Right cardiac atrium (tissue), 5 donors: ENCODE data around the gene BFSP1. TPM values are rescaled to one million over a fixed set of nuclear protein-coding genes. Genes with fewer than 3 reads are reported as not detected.

ENCODE experiments used
- ATAC-seq, 2 donors: fragments of 200-7000 bp; cut with Tn5 transposase; one replicate each; pipeline versions ENCODE4 v1.8.0 to v1.9.1; 2020; ENCODE audit warnings: moderate library complexity in 2 of 2, mild to moderate bottlenecking in 1 of 2
- DNase-seq, 3 donors: peaks; one replicate each; pipeline ENCODE4 v3.0.0-alpha.2; 2020
- H3K27ac ChIP-seq: one replicate; pipeline ENCODE4 v1.5.1; 2013; ENCODE audit warnings: mild to moderate bottlenecking, low read length, control low read depth, moderate library complexity
- H3K27me3 ChIP-seq: one replicate; pipeline ENCODE4 v1.6.1; 2013; ENCODE audit not compliant: control insufficient read depth, insufficient read depth
- H3K4me1 ChIP-seq: one replicate; pipeline ENCODE4 v1.6.1; 2013; ENCODE audit warnings: low read length; ENCODE audit not compliant: control insufficient read depth, insufficient read depth
- H3K4me3 ChIP-seq: one replicate; pipeline ENCODE4 v1.5.1; 2013; ENCODE audit warnings: low read length, control low read depth
- H3K9me3 ChIP-seq: one replicate; pipeline ENCODE4 v1.6.1; 2013; ENCODE audit warnings: low read length; ENCODE audit not compliant: control insufficient read depth
- WGBS: extraction: QIAGEN DNeasy Blood & Tissue Kit; methylation state at CpG from one replicate; pipeline ENCODE4 v1.1.7; 2013; 5-methylcytosine and 5-hydroxymethylcytosine counted together
- intact Hi-C, 4 donors: fragments of 100-400 bp; cut with DNase I; formaldehyde crosslinking; loops; one replicate each; pipeline versions ENCODE4 v1.11.0 to v1.14.0; 2022 to 2023
- polyA plus RNA-seq: library from polyadenylated mRNA; stranded (reverse); fragments of 200-250 nt; gene quantifications from one replicate; pipeline ENCODE4 v1.2.3, GENCODE V29; 2013
- total RNA-seq, 4 donors: library from RNA; stranded (reverse); fragmentation: NEBNext Ultra II Directional; extraction: Animal tissue kit (Norgen Biotek cat#: 25700); gene quantifications; one replicate each; pipeline ENCODE4 v1.2.1, GENCODE V29; 2021
- donor health status: healthy with polysubstance abuse.
- donor health status: DM: no; HTN: yes; CAD: no.
- donor health status: DM: no; HTN: no; CAD: no.
- donor health status: DM: no; HTN: yes; CAD: no; lungs with severe emphysema.
- donor health status: DM: yes; HTN: yes; CAD: no.

The BFSP1 gene
- total and polyA plus RNA-seq, 5 donors = 0.59 to 1.8 (median 0.65) TPM

- no peaks in the 10 kb centered on the region for H3K9me3 ChIP-seq
- no peaks in the 10 kb centered on the region for H3K4me1 ChIP-seq
- no peak overlapping the region for H3K4me3 ChIP-seq
- H3K27me3 ChIP-seq = no peaks in the 10 kb centered on the region
- DNase-seq (peak; percentile 60 to 83 (median 65)), ATAC-seq (peak; percentile 94 to 96)
- 25% methylated on average over 6 of the region's 6 CpGs for WGBS
- intact Hi-C loops = loop anchor here (2.0 to 10.0 kb wide), 7 partner anchors 35 to 368 kb away; partner anchors contain the start of gene DSTN (in 1 of the 4)
- no peak overlapping the region for H3K27ac ChIP-seq
Measured at GRCh38 chr20:17536944-17537444, 5.8 kb upstream of the BFSP1 start.

- intact Hi-C loops = loop anchor here in 3 of 4 donors (10.0 kb wide), 2 partner anchors 361 to 371 kb away; no protein-coding TSS in a partner anchor
- H3K4me1 ChIP-seq = no peaks in the 10 kb centered on the region
Measured at GRCh38 chr20:17534077-17534476, 2.9 kb upstream of the BFSP1 start.

GRCh38 chr20:17533396-17533795, 2.2 kb upstream of the BFSP1 start:
- Histone ChIP-seq H3K4me1 (no peaks in the 10 kb centered on the region), H3K4me3 (no peak overlapping the region), H3K9me3 (no peaks in the 10 kb centered on the region), H3K27me3 (no peaks in the 10 kb centered on the region), H3K27ac (no peak overlapping the region)
- no peak for ATAC-seq
- no peak for DNase-seq
- intact Hi-C loops = loop anchor here in 3 of 4 donors (10.0 kb wide), 2 partner anchors 361 to 371 kb away; no protein-coding TSS in a partner anchor
- 48% methylated on average over 1 of the region's 1 CpG for WGBS

More at GRCh38 chr20:17534077-17534476, 2.9 kb upstream of the BFSP1 start:
- Histone ChIP-seq H3K27me3 (no peaks in the 10 kb centered on the region), H3K9me3 (no peaks in the 10 kb centered on the region), H3K4me3 (no peak overlapping the region), H3K27ac (no peak overlapping the region)
- 91% methylated on average over 3 of the region's 3 CpGs for WGBS
- ATAC-seq (no peak), DNase-seq (no peak)

- WGBS = 67% methylated on average over 5 of the region's 5 CpGs
- Histone ChIP-seq H3K4me1 (no peaks in the 10 kb centered on the region), H3K27ac (peak overlapping the region; percentile 33), H3K4me3 (peak overlapping the region; percentile 72), H3K9me3 (no peaks in the 10 kb centered on the region), H3K27me3 (no peaks in the 10 kb centered on the region)
- intact Hi-C loops = loop anchor here in 3 of 4 donors (10.0 kb wide), 2 partner anchors 363 to 373 kb away; no protein-coding TSS in a partner anchor
- DNase-seq (no peak), ATAC-seq (no peak)
Measured at GRCh38 chr20:17531665-17532025, 466 bp upstream of the BFSP1 start.

DNA sequence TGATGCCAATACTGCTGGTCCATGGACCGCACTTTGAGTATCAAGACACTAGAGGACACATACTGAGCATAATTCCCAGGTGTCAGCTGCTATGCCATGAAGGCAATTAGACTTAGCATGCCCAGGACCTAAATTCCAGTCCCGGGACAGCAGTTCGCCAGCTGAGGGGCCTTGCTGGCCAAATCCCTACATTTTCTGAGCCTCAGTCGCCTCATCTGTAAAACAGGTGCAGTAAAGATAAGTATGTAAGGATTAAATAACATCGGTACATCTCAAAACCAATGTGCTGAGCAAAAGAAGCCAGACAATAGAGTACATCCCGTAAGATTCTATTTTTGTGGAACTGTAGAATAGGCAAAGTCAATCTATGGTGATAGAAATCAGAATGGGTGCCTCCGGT, 1.0 kb downstream of the BFSP1 start:
- ATAC-seq = no peak
- Histone ChIP-seq H3K27me3 (no peaks in the 10 kb centered on the region), H3K4me3 (no peak overlapping the region), H3K27ac (no peak overlapping the region), H3K4me1 (no peaks in the 10 kb centered on the region), H3K9me3 (no peaks in the 10 kb centered on the region)
- WGBS = 85% methylated on average over 7 of the region's 7 CpGs
- DNase-seq = no peak
- intact Hi-C loops = loop anchor here in 3 of 4 donors (10.0 kb wide), 2 partner anchors 365 to 375 kb away; no protein-coding TSS in a partner anchor

DNA sequence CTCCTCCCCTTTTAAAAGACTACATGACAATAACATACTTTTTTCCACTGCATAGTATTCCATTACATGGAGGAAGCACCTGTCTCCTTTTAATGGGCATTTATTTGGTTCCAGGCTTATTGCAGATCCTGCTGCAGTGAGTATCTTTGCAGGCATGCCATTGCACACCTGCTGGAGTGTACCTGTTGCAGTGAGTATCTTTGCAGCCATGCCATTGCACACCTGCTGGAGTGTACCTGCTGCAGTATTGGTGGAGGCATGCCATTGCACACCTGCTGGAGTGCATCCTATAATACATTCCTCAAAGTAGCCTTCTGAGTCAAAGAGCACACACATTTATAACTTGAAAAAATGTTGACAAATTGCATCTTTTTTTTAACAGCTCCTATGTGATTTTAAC, 1.6 kb downstream of the BFSP1 start:
- no peak overlapping the region for H3K4me3 ChIP-seq

GRCh38 chr20:17525650-17526049, 5.5 kb downstream of the BFSP1 start:
- ATAC-seq (no peak), DNase-seq (no peak)
- intact Hi-C loops = no loop called here
- Histone ChIP-seq H3K27me3 (no peaks in the 10 kb centered on the region), H3K9me3 (no peaks in the 10 kb centered on the region), H3K4me1 (peaks cover 2% of the 10 kb centered on the region), H3K4me3 (no peak overlapping the region), H3K27ac (no peak overlapping the region)

More for the DNA sequence above, 1.6 kb downstream of the BFSP1 start:
- intact Hi-C loops = no loop called here
- no peaks in the 10 kb centered on the region for H3K27me3 ChIP-seq
- H3K27ac ChIP-seq = no peak overlapping the region
- DNase-seq = no peak
- H3K4me1 ChIP-seq = no peaks in the 10 kb centered on the region
- H3K9me3 ChIP-seq = no peaks in the 10 kb centered on the region
- no peak for ATAC-seq

DNA sequence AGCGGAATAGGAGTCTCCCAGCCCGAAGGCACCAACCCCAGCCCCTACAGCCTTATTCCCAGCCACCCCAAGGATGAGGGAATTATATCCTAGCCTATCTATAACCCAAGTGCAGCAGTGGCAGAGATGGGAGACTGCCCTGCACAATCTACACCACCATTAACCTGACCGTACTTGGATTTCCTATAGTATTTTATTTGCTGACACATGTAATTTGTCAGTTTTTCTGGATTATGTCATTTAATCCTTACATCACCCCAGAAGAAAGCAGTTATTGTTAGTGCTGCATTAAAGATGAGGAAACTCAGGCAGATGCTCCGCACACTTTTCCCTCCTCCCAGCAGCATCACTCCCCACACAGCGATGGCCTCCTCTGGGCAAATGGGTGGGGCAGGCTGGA, 6.0 kb downstream of the BFSP1 start:
- DNase-seq (no peak), ATAC-seq (no peak)
- Histone ChIP-seq H3K27me3 (no peaks in the 10 kb centered on the region), H3K4me1 (peaks cover 2% of the 10 kb centered on the region), H3K9me3 (no peaks in the 10 kb centered on the region), H3K27ac (no peak overlapping the region), H3K4me3 (no peak overlapping the region)
- intact Hi-C loops = no loop called here
- WGBS = 90% methylated on average over 5 of the region's 5 CpGs

DNA sequence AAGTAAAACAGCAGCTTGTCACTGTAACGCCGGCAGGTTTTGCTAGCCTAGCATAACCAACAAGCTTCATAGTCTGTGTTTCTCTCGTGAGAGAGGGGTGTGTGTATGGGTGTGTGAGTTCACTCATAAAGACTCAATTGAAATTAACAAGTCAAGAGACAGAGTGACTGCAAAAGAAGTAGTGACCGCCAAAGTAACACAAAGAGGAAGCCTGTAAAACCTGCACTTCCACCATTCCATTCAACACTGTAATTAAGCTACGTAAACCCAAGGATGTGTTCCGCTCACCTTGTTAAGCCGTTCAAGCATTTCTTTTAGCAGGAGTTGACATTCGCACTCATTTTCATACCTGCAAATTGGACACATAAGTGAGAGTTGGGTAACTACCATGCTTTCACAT, 6.6 kb downstream of the BFSP1 start:
- 87% methylated on average over 8 of the region's 8 CpGs for WGBS
- ATAC-seq (no peak), DNase-seq (no peak)
- H3K27me3 ChIP-seq = no peaks in the 10 kb centered on the region
- peaks cover 2% of the 10 kb centered on the region for H3K4me1 ChIP-seq
- H3K4me3 ChIP-seq = no peak overlapping the region
- no peak overlapping the region for H3K27ac ChIP-seq
- no peaks in the 10 kb centered on the region for H3K9me3 ChIP-seq
- intact Hi-C loops = no loop called here

DNA sequence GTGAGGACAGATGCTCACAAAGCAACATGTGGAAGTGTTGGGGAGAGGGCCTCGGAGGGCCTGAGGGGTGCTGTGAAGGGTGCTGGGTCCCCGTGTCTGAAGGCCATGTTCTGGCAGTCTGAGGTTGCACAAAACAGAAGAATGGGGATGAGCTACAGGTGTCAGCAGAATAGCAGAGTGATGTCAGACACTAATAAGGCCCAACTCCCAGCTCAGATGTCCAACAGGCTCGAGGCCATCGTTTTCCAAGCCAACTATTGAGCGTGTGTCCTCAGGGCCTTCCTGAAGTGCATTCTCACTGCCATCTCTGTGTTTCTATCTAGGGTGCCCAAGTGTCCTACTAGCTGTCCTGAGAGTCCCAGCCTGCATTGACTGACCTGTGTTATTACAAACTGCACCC, 7.9 kb downstream of the BFSP1 start:
- WGBS = 78% methylated on average over 5 of the region's 5 CpGs
- intact Hi-C loops = no loop called here
- no peak for ATAC-seq

DNA sequence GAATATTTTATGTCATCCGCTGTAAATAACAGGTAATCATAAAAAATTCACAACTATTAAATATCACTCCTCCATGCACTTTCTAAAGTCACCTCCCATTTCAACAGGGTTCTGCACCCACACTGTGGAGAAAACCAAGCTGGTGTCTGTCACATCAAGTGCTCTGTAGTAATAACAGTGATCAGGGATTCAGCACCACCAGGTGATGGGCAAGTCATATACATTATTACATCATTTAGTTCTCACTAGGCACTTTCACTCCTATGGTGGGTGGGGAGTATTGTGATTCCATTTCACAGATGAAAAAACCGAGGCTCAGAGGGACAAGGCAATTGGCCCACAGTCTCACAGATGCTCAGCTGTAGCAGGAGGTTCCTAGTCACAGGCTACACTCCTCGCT, 8.7 kb downstream of the BFSP1 start:
- H3K27ac ChIP-seq = no peak overlapping the region
- 85% methylated on average over 3 of the region's 3 CpGs for WGBS
- DNase-seq (no peak), ATAC-seq (no peak)
- H3K9me3 ChIP-seq = no peaks in the 10 kb centered on the region
- peaks cover 2% of the 10 kb centered on the region for H3K4me1 ChIP-seq
- intact Hi-C loops = no loop called here
- no peaks in the 10 kb centered on the region for H3K27me3 ChIP-seq
- no peak overlapping the region for H3K4me3 ChIP-seq

More for the DNA sequence above, 7.9 kb downstream of the BFSP1 start:
- peaks cover 2% of the 10 kb centered on the region for H3K4me1 ChIP-seq
- no peaks in the 10 kb centered on the region for H3K9me3 ChIP-seq
- H3K27me3 ChIP-seq = no peaks in the 10 kb centered on the region
- no peak overlapping the region for H3K27ac ChIP-seq
- DNase-seq = no peak
- H3K4me3 ChIP-seq = no peak overlapping the region

- ATAC-seq (peak; percentile 14 to 77), DNase-seq (no peak)
- no peaks in the 10 kb centered on the region for H3K27me3 ChIP-seq
- no peak overlapping the region for H3K27ac ChIP-seq
- WGBS = 35% methylated on average over 3 of the region's 3 CpGs
- H3K4me1 ChIP-seq = peaks cover 2% of the 10 kb centered on the region
- intact Hi-C loops = no loop called here
- no peaks in the 10 kb centered on the region for H3K9me3 ChIP-seq
- no peak overlapping the region for H3K4me3 ChIP-seq
Measured at GRCh38 chr20:17520583-17520982, 10.6 kb downstream of the BFSP1 start.
